ENCODE results near the gene SLC19A3.

SLC19A3 gene

GRCh38 chr2:227703961-227704360 is 13.9 kb downstream of the SLC19A3 start:
- no peak overlapping the region for H2AFZ ChIP-seq
- H3K27ac ChIP-seq, result no peak overlapping the region
- H3K36me3 ChIP-seq (ENCODE audit: control insufficient read depth, insufficient read depth, low read length), result no peaks in the 10 kb centered on the region
- no peak overlapping the region for H3K4me3 ChIP-seq (ENCODE audit: low read depth, low read length)
- H3K9ac ChIP-seq, result no peak overlapping the region
- H3K4me1 ChIP-seq, result no peaks in the 10 kb centered on the region
- no peak for TF ChIP-seq CTCF (IDR thresholded peaks at IDR 0.05)
- H3K9me3 ChIP-seq (ENCODE audit: control insufficient read depth, low read length), result no peaks in the 10 kb centered on the region
- no peak overlapping the region for H3K4me2 ChIP-seq (ENCODE audit: low read length)
- no peaks in the 10 kb centered on the region for H3K79me2 ChIP-seq
- no peaks in the 10 kb centered on the region for H3K27me3 ChIP-seq (ENCODE audit: control insufficient read depth, insufficient read depth, low read length)

- TF ChIP-seq CTCF (IDR thresholded peaks at IDR 0.05), result no peak
- Histone ChIP-seq H3K4me3 (ENCODE audit: low read depth, low read length) (no peak overlapping the region), H3K27ac (no peak overlapping the region)
Observed at GRCh38 chr2:227703280-227703732, 14.5 kb downstream of the SLC19A3 start.

GRCh38 chr2:227701556-227701955 is 16.3 kb downstream of the SLC19A3 start:
- Histone ChIP-seq H3K27ac (no peak overlapping the region), H3K9ac (no peak overlapping the region), H3K79me2 (no peaks in the 10 kb centered on the region), H3K4me1 (no peaks in the 10 kb centered on the region), H2AFZ (no peak overlapping the region), H3K4me3 (ENCODE audit: low read depth, low read length) (no peak overlapping the region), H3K4me2 (ENCODE audit: low read length) (no peak overlapping the region), H3K36me3 (ENCODE audit: control insufficient read depth, insufficient read depth, low read length) (no peaks in the 10 kb centered on the region), H3K27me3 (ENCODE audit: control insufficient read depth, insufficient read depth, low read length) (no peaks in the 10 kb centered on the region), H3K9me3 (ENCODE audit: control insufficient read depth, low read length) (no peaks in the 10 kb centered on the region)
- TF ChIP-seq CTCF (IDR thresholded peaks at IDR 0.05), result no peak

More at GRCh38 chr2:227703280-227703732, 14.5 kb downstream of the SLC19A3 start:
- Histone ChIP-seq H3K36me3 (ENCODE audit: control insufficient read depth, insufficient read depth, low read length) (no peaks in the 10 kb centered on the region), H3K27me3 (ENCODE audit: control insufficient read depth, insufficient read depth, low read length) (no peaks in the 10 kb centered on the region), H3K79me2 (no peaks in the 10 kb centered on the region), H2AFZ (no peak overlapping the region), H3K4me1 (no peaks in the 10 kb centered on the region), H3K9ac (no peak overlapping the region), H3K9me3 (ENCODE audit: control insufficient read depth, low read length) (no peaks in the 10 kb centered on the region), H3K4me2 (ENCODE audit: low read length) (no peak overlapping the region)

GRCh38 chr2:227696990-227697679 is 20.7 kb downstream of the SLC19A3 start:
- H3K9me3 ChIP-seq (ENCODE audit: control insufficient read depth, low read length), result no peaks in the 10 kb centered on the region
- H3K4me1 ChIP-seq, result no peaks in the 10 kb centered on the region
- H2AFZ ChIP-seq, result no peak overlapping the region
- no peak overlapping the region for H3K27ac ChIP-seq
- TF ChIP-seq CTCF (IDR thresholded peaks at IDR 0.05), result no peak
- H3K4me2 ChIP-seq (ENCODE audit: low read length), result no peak overlapping the region
- H3K27me3 ChIP-seq (ENCODE audit: control insufficient read depth, insufficient read depth, low read length), result no peaks in the 10 kb centered on the region
- no peaks in the 10 kb centered on the region for H3K79me2 ChIP-seq
- no peaks in the 10 kb centered on the region for H3K36me3 ChIP-seq (ENCODE audit: control insufficient read depth, insufficient read depth, low read length)
- no peak overlapping the region for H3K4me3 ChIP-seq (ENCODE audit: low read depth, low read length)
- H3K9ac ChIP-seq, result no peak overlapping the region

GRCh38 chr2:227687189-227687588 is 30.6 kb downstream of the SLC19A3 start:
- Histone ChIP-seq H3K9ac (no peak overlapping the region), H3K27ac (no peak overlapping the region), H2AFZ (no peak overlapping the region), H3K4me1 (no peaks in the 10 kb centered on the region), H3K27me3 (ENCODE audit: control insufficient read depth, insufficient read depth, low read length) (no peaks in the 10 kb centered on the region), H3K4me2 (ENCODE audit: low read length) (no peak overlapping the region), H3K79me2 (no peaks in the 10 kb centered on the region), H3K4me3 (ENCODE audit: low read depth, low read length) (no peak overlapping the region), H3K9me3 (ENCODE audit: control insufficient read depth, low read length) (no peaks in the 10 kb centered on the region), H3K36me3 (ENCODE audit: control insufficient read depth, insufficient read depth, low read length) (no peaks in the 10 kb centered on the region)
- TF ChIP-seq CTCF (IDR thresholded peaks at IDR 0.05), result no peak

All from parathyroid adenoma (tissue), 2 donors.